ENCODE data around the gene RPLP2. TPM values are rescaled to one million over a fixed set of nuclear protein-coding genes. Genes with fewer than 3 reads are reported as not detected.

The RPLP2 gene
- total and polyA plus RNA-seq, 4 donors, result 1,256 to 1,452 (median 1,343) TPM

DNA sequence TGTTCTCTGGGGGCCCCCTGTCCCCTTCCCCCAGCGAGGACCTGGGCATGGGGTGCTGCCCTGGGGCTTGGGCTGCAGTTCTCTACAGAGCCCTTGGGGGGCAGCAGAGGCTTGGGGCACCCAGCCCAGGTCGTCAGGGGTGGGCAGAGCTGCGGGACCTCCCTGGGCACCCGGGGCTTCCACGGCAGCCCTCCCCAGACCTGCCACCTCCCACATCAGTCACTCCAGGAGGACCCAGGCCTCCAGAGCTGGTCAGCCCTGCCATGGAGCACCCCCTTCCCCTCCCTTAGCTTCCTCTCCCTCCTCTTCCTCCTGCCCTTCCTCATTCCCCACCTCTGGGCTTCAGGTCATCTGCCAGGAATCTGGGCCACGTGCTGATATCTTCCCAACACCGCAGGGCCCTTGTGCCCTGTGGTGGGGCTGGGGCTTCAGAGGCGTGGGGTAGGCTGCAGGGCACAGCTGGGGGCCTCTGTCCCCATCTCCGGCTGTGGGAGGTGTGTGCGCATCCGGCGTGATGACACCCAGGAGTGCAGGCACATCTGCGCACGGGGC, 38.7 kb downstream of the RPLP2 start:
- intact Hi-C loops (cut with DNase I), result loop anchor here (2.0 to 5.0 kb wide), 3 partner anchors 64 to 202 kb away; partner anchors contain the start of gene CHID1 (in 1 of the 2)
- ATAC-seq (ENCODE audit: low FRiP score), result no peak

DNA sequence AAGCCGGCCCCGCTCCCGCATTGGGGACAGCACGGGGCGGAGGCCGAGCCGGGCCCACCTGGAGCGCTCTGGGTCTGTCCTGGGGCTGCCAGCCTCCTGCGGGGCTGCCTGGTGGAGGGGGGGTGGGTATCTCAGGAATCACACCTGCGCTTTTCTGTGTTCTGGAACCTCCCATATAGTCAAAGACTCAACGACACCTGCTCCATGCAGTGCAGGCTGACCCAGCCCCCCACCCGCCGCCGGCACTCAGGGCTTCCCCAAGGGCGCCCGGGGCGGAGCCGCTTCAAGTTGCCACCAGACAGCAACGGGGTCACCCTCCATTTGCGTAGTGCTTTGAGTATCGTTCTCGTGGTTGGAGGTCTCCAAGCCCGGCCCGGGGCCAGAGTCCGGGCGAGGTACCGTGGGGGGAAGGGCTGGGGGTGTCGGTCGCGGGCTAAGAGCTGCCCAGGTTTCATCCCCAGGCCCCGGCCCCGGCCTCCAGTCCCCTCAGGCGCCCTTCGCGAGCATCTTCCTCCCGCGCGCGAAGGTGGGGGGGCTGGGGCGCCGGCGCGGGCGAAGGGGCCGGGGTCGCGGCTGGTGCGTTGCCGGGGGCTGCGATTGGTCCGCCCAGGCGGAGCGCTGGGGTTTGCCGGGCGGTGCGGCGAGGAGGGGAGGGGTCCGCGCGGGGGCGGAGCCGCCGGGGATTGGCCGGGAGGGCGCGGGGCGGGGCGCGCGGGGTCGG, 39.5 kb downstream of the RPLP2 start:
- no peaks in the 10 kb centered on the region for H3K4me1 ChIP-seq (ENCODE audit: control insufficient read depth in 1 of 2, insufficient read depth in 2 of 2, low read length in 2 of 2)
- H3K9me3 ChIP-seq (ENCODE audit: control insufficient read depth, low read length), result no peaks in the 10 kb centered on the region
- no peaks in the 10 kb centered on the region for H3K36me3 ChIP-seq (ENCODE audit: control insufficient read depth in 1 of 2, insufficient read depth in 2 of 2, low read length in 1 of 2)
- intact Hi-C loops (cut with DNase I), result loop anchor here (2.0 to 5.0 kb wide), 3 partner anchors 63 to 202 kb away; partner anchors contain the start of gene CHID1 (in 1 of the 2)
- ATAC-seq (ENCODE audit: low FRiP score) (no peak), DNase-seq (no peak)
- WGBS, 2 donors, result 5 to 7% methylated on average over 54 to 71 of the region's 71 CpGs
- no peak overlapping the region for H3K27ac ChIP-seq (ENCODE audit: low read depth in 1 of 2, low read length in 2 of 2)
- H3K4me3 ChIP-seq (ENCODE audit: low read length in 2 of 2), result peak overlapping the region; percentile 23 to 42
- H3K27me3 ChIP-seq (ENCODE audit: control insufficient read depth in 1 of 2, insufficient read depth in 2 of 2, low read length in 1 of 2), result no peaks in the 10 kb centered on the region

More for the DNA sequence above, 38.7 kb downstream of the RPLP2 start:
- no peaks in the 10 kb centered on the region for H3K4me1 ChIP-seq (ENCODE audit: control insufficient read depth in 1 of 2, insufficient read depth in 2 of 2, low read length in 2 of 2)
- peak in 1 of 2 donors; percentile 88 for DNase-seq
- WGBS, 2 donors, result 36 to 39% methylated on average over 13 to 14 of the region's 14 CpGs
- H3K9me3 ChIP-seq (ENCODE audit: control insufficient read depth, low read length), result no peaks in the 10 kb centered on the region
- H3K27ac ChIP-seq (ENCODE audit: low read depth in 1 of 2, low read length in 2 of 2), result no peak overlapping the region
- H3K4me3 ChIP-seq (ENCODE audit: low read length in 2 of 2), result no peak overlapping the region
- H3K36me3 ChIP-seq (ENCODE audit: control insufficient read depth in 1 of 2, insufficient read depth in 2 of 2, low read length in 1 of 2), result no peaks in the 10 kb centered on the region
- H3K27me3 ChIP-seq (ENCODE audit: control insufficient read depth in 1 of 2, insufficient read depth in 2 of 2, low read length in 1 of 2), result no peaks in the 10 kb centered on the region

- Histone ChIP-seq H3K9me3 (ENCODE audit: control insufficient read depth, low read length) (no peaks in the 10 kb centered on the region), H3K4me1 (ENCODE audit: control insufficient read depth in 1 of 2, insufficient read depth in 2 of 2, low read length in 2 of 2) (no peaks in the 10 kb centered on the region), H3K36me3 (ENCODE audit: control insufficient read depth in 1 of 2, insufficient read depth in 2 of 2, low read length in 1 of 2) (no peaks in the 10 kb centered on the region), H3K4me3 (ENCODE audit: low read length in 2 of 2) (peak overlapping the region; percentile 23 to 42), H3K27me3 (ENCODE audit: control insufficient read depth in 1 of 2, insufficient read depth in 2 of 2, low read length in 1 of 2) (no peaks in the 10 kb centered on the region), H3K27ac (ENCODE audit: low read depth in 1 of 2, low read length in 2 of 2) (no peak overlapping the region)
- WGBS, 2 donors, result 12 to 15% methylated on average over 42 to 97 of the region's 97 CpGs
- no peak for ATAC-seq (ENCODE audit: low FRiP score)
- intact Hi-C loops (cut with DNase I), result loop anchor here (2.0 to 5.0 kb wide), 3 partner anchors 62 to 201 kb away; partner anchors contain the start of gene CHID1 (in 1 of the 2)
- no peak for DNase-seq
Measured at GRCh38 chr11:849951-850774, 40.4 kb downstream of the RPLP2 start.

GRCh38 chr11:850775-851763, 41.3 kb downstream of the RPLP2 start:
- ATAC-seq (ENCODE audit: low FRiP score), result no peak
- Histone ChIP-seq H3K4me3 (ENCODE audit: low read length in 2 of 2) (no peak overlapping the region), H3K27me3 (ENCODE audit: control insufficient read depth in 1 of 2, insufficient read depth in 2 of 2, low read length in 1 of 2) (no peaks in the 10 kb centered on the region), H3K27ac (ENCODE audit: low read depth in 1 of 2, low read length in 2 of 2) (no peak overlapping the region), H3K36me3 (ENCODE audit: control insufficient read depth in 1 of 2, insufficient read depth in 2 of 2, low read length in 1 of 2) (no peaks in the 10 kb centered on the region), H3K4me1 (ENCODE audit: control insufficient read depth in 1 of 2, insufficient read depth in 2 of 2, low read length in 2 of 2) (no peaks in the 10 kb centered on the region), H3K9me3 (ENCODE audit: control insufficient read depth, low read length) (no peaks in the 10 kb centered on the region)
- intact Hi-C loops (cut with DNase I), result no loop called here
- 59 to 64% methylated on average over 28 of the region's 28 CpGs for WGBS, 2 donors
- no peak for DNase-seq

DNA sequence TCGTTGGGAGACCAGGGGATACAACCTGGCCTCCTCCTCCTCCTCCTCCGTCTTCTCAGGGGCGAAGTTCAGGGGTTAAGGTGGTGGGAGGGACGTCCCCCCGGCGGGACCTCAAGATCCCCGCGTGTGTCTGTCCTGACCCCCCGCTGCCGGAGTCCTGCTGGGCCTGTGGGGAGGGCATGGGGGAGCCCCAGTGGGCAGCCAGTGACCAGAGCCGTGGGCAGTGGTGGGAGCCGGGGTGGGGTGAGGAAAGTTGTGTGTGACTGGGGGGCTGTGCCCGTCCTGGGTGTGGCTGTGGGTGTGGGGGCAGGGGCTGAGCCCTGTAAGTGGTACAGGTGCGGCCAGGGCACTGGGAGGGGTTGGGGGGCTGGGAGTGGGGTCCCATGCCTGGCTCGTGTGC, 43.0 kb downstream of the RPLP2 start:
- intact Hi-C loops (cut with DNase I), result no loop called here
- H3K9me3 ChIP-seq (ENCODE audit: control insufficient read depth, low read length), result no peaks in the 10 kb centered on the region
- no peak overlapping the region for H3K27ac ChIP-seq (ENCODE audit: low read depth in 1 of 2, low read length in 2 of 2)
- no peaks in the 10 kb centered on the region for H3K4me1 ChIP-seq (ENCODE audit: control insufficient read depth in 1 of 2, insufficient read depth in 2 of 2, low read length in 2 of 2)
- no peak overlapping the region for H3K4me3 ChIP-seq (ENCODE audit: low read length in 2 of 2)
- H3K27me3 ChIP-seq (ENCODE audit: control insufficient read depth in 1 of 2, insufficient read depth in 2 of 2, low read length in 1 of 2), result no peaks in the 10 kb centered on the region
- ATAC-seq (ENCODE audit: low FRiP score) (no peak), DNase-seq (no peak)
- 85 to 88% methylated on average over 8 to 15 of the region's 15 CpGs for whole genome bisulfite sequencing, 2 donors
- H3K36me3 ChIP-seq (ENCODE audit: control insufficient read depth in 1 of 2, insufficient read depth in 2 of 2, low read length in 1 of 2), result no peaks in the 10 kb centered on the region

DNA sequence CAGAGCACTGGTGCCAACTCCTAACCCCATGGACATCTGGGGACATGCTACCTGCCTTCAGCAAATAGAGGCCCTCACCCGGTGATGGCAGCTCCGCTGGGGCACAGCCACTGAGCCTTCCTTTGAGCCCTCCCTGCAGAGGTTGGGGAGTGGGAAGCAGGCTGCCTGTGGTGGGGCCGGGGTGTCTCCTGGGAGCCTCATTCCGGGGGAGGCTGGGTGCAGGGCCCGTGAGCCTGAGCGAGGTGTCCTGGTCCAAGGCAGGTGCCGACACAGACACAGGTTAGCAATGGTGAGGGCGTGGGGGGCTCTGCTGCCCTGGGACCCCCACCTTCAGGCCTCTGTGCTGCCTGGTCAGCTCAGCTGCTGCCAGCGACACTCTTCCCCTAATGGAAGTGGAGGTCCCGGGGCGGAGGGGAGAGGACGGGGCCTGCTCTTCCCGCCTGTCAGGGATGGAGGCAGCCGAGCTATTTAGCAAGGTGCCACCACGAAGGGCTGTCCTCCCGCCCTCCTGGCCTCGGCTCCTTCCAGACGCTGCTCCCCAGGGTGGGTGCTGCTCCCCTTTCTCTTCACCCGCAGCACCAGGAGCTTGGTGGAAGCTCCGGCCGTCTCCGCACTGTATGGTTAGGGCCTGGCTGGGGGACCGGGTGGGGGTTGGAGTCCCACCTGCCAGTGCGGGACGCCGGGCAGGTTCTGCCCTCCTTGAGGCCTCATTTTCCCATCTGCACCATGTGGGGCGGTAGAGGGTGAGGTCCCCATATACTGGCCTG, 44.1 kb downstream of the RPLP2 start:
- DNase-seq (no peak), ATAC-seq (ENCODE audit: low FRiP score) (no peak)
- WGBS, 2 donors, result 94% methylated on average over 27 of the region's 27 CpGs
- Histone ChIP-seq H3K9me3 (ENCODE audit: control insufficient read depth, low read length) (no peaks in the 10 kb centered on the region), H3K4me3 (ENCODE audit: low read length in 2 of 2) (no peak overlapping the region), H3K27ac (ENCODE audit: low read depth in 1 of 2, low read length in 2 of 2) (no peak overlapping the region), H3K4me1 (ENCODE audit: control insufficient read depth in 1 of 2, insufficient read depth in 2 of 2, low read length in 2 of 2) (no peaks in the 10 kb centered on the region), H3K27me3 (ENCODE audit: control insufficient read depth in 1 of 2, insufficient read depth in 2 of 2, low read length in 1 of 2) (no peaks in the 10 kb centered on the region), H3K36me3 (ENCODE audit: control insufficient read depth in 1 of 2, insufficient read depth in 2 of 2, low read length in 1 of 2) (no peaks in the 10 kb centered on the region)
- intact Hi-C loops (cut with DNase I), result no loop called here

- WGBS, 2 donors, result 85 to 86% methylated on average over 18 to 20 of the region's 20 CpGs
- Histone ChIP-seq H3K27me3 (ENCODE audit: control insufficient read depth in 1 of 2, insufficient read depth in 2 of 2, low read length in 1 of 2) (no peaks in the 10 kb centered on the region), H3K36me3 (ENCODE audit: control insufficient read depth in 1 of 2, insufficient read depth in 2 of 2, low read length in 1 of 2) (no peaks in the 10 kb centered on the region), H3K9me3 (ENCODE audit: control insufficient read depth, low read length) (no peaks in the 10 kb centered on the region), H3K4me3 (ENCODE audit: low read length in 2 of 2) (no peak overlapping the region), H3K4me1 (ENCODE audit: control insufficient read depth in 1 of 2, insufficient read depth in 2 of 2, low read length in 2 of 2) (no peaks in the 10 kb centered on the region), H3K27ac (ENCODE audit: low read depth in 1 of 2, low read length in 2 of 2) (no peak overlapping the region)
- DNase-seq, result no peak
- no peak for ATAC-seq (ENCODE audit: low FRiP score)
- intact Hi-C loops (cut with DNase I), result no loop called here
Measured at GRCh38 chr11:854601-855329, 45.0 kb downstream of the RPLP2 start.

Measured in aorta (tissue), 5 donors.